Sigmoid colon (tissue), 7 donors: ENCODE data around the gene CEP97. TPM values are rescaled to one million over a fixed set of nuclear protein-coding genes. Genes with fewer than 3 reads are reported as not detected.

Experiments used
- DNase-seq: peaks from one replicate; pipeline ENCODE4 v3.0.0-alpha.2; 2019
- H3K27ac ChIP-seq, 4 donors: fragments of 200-600 bp; sonication (generic); one replicate each; pipeline ENCODE4 v1.5.1; 2016 to 2019; ENCODE audit warnings: mild to moderate bottlenecking in 1 of 4
- H3K27me3 ChIP-seq, 3 donors: fragments of 200-600 bp; sonication (generic); one replicate each; pipeline ENCODE4 v1.5.1; 2019; ENCODE audit warnings: mild to moderate bottlenecking in 1 of 3
- H3K36me3 ChIP-seq, 4 donors: fragments of 200-600 bp; sonication (generic); one replicate each; pipeline ENCODE4 v1.5.1; 2016 to 2019
- H3K4me1 ChIP-seq, 4 donors: fragments of 200-600 bp; sonication (generic); one replicate each; pipeline ENCODE4 v1.5.1; 2017 to 2019
- H3K4me3 ChIP-seq, 4 donors: fragments of 200-600 bp; sonication (generic); one replicate each; pipeline ENCODE4 v1.5.1; 2017 to 2019; ENCODE audit warnings: mild to moderate bottlenecking in 2 of 4, moderate library complexity in 1 of 4
- H3K9me3 ChIP-seq, 4 donors: fragments of 200-600 bp in 3 of 4; sonication (generic) in 3 of 4; one replicate each; pipeline versions ENCODE4 v1.5.1 to v1.6.1; 2013 to 2019
- CTCF ChIP-seq, 4 experiments: fragments of 450-650 bp in 3 of 4; fragments of 200-600 bp in 1 of 4; IDR thresholded peaks; one replicate each; pipeline ENCODE4 v1.5.1; 2016 to 2019; ENCODE audit warnings: antibody characterized with exemption in 4 of 4, mild to moderate bottlenecking in 3 of 4, moderate library complexity in 2 of 4
- EP300 ChIP-seq, 4 donors: sonication (generic); formaldehyde crosslinking; IDR thresholded peaks; one replicate each; pipeline ENCODE4 v1.6.1; 2017; ENCODE audit warnings: antibody characterized with exemption in 4 of 4
- POLR2A ChIP-seq, 2 donors: fragments of 450-650 bp; IDR thresholded peaks; one replicate each; pipeline ENCODE4 v1.6.1; 2016; ENCODE audit warnings: antibody characterized with exemption in 2 of 2, mild to moderate bottlenecking in 2 of 2, moderate library complexity in 2 of 2
- POLR2AphosphoS5 ChIP-seq, 4 donors: sonication (generic); formaldehyde crosslinking; IDR thresholded peaks; one replicate each; pipeline ENCODE4 v1.6.1; 2017; ENCODE audit warnings: antibody characterized with exemption in 4 of 4
- WGBS, 2 donors: extraction: QIAGEN DNeasy Blood & Tissue Kit; methylation state at CpG; one replicate each; pipeline ENCODE4 v1.1.7; 2013; 5-methylcytosine and 5-hydroxymethylcytosine counted together
- intact Hi-C: fragments of 100-400 bp; cut with DNase I; formaldehyde crosslinking; loops from one replicate; pipeline ENCODE4 v1.15.1; 2023
- polyA plus RNA-seq, 3 donors: library from polyadenylated mRNA; stranded (reverse); fragments of 200-250 nt; gene quantifications; one replicate each; pipeline ENCODE4 v1.2.3, GENCODE V29; 2013
- total RNA-seq, 4 donors: library from RNA; depleted of rRNA; stranded (reverse); fragments of >200 nt; gene quantifications; one replicate each; pipeline ENCODE4 v1.1.0, GENCODE V29; 2016
- donor health status: healthy with polysubstance abuse.
- donor health status: Bipolar disorder and iron deficiency.
- donor health status: healthy.

The CEP97 gene
- total and polyA plus RNA-seq, 7 donors = 0.69 to 11.1 (median 9.0) TPM

- H3K27ac ChIP-seq = no peak overlapping the region
- TF ChIP-seq POLR2AphosphoS5 (IDR thresholded peaks at IDR 0.05) = no peak
- TF ChIP-seq CTCF (IDR thresholded peaks at IDR 0.05) = no peak
- no peak for TF ChIP-seq EP300 (IDR thresholded peaks at IDR 0.05)
- no peak for TF ChIP-seq POLR2A (IDR thresholded peaks at IDR 0.05)
- WGBS, 2 donors = 67 to 86% methylated on average over 4 of the region's 4 CpGs
Observed at GRCh38 chr3:101709126-101709525, 15.3 kb upstream of the CEP97 start.

GRCh38 chr3:101718455-101718854 is 6.0 kb upstream of the CEP97 start:
- no peaks in the 10 kb centered on the region for H3K9me3 ChIP-seq
- no peak overlapping the region for H3K4me3 ChIP-seq
- peaks cover 0 to 4% (median 0%) of the 10 kb centered on the region in 3 donors for H3K27me3 ChIP-seq
- WGBS, 2 donors = 77 to 84% methylated on average over 1 of the region's 1 CpG
- H3K4me1 ChIP-seq = no peaks in the 10 kb centered on the region
- no peak overlapping the region for H3K27ac ChIP-seq
- no peaks in the 10 kb centered on the region for H3K36me3 ChIP-seq
- TF ChIP-seq POLR2AphosphoS5 (IDR thresholded peaks at IDR 0.05) (no peak), CTCF (IDR thresholded peaks at IDR 0.05) (no peak), POLR2A (IDR thresholded peaks at IDR 0.05) (no peak), EP300 (IDR thresholded peaks at IDR 0.05) (no peak)
- DNase-seq = no peak
- intact Hi-C loops = no loop called here

More at GRCh38 chr3:101709126-101709525, 15.3 kb upstream of the CEP97 start:
- H3K36me3 ChIP-seq = no peaks in the 10 kb centered on the region
- DNase-seq = no peak
- H3K4me1 ChIP-seq = no peaks in the 10 kb centered on the region
- H3K4me3 ChIP-seq = no peak overlapping the region
- intact Hi-C loops = no loop called here
- no peaks in the 10 kb centered on the region for H3K9me3 ChIP-seq
- peaks cover 0 to 9% (median 0%) of the 10 kb centered on the region in 3 donors for H3K27me3 ChIP-seq

- DNase-seq = no peak
Observed at GRCh38 chr3:101719604-101720185, 4.7 kb upstream of the CEP97 start.

GRCh38 chr3:101720851-101721840 is 3.3 kb upstream of the CEP97 start:
- DNase-seq = no peak
- Histone ChIP-seq H3K27ac (no peak overlapping the region), H3K4me1 (peaks cover 0 to 8% (median 7%) of the 10 kb centered on the region in 4 donors)

More at GRCh38 chr3:101719604-101720185, 4.7 kb upstream of the CEP97 start:
- Histone ChIP-seq H3K27me3 (no peaks in the 10 kb centered on the region), H3K4me3 (no peak overlapping the region), H3K4me1 (no peaks in the 10 kb centered on the region), H3K36me3 (no peaks in the 10 kb centered on the region), H3K9me3 (no peaks in the 10 kb centered on the region), H3K27ac (no peak overlapping the region)
- TF ChIP-seq POLR2A (IDR thresholded peaks at IDR 0.05) (no peak), POLR2AphosphoS5 (IDR thresholded peaks at IDR 0.05) (no peak), CTCF (IDR thresholded peaks at IDR 0.05) (no peak), EP300 (IDR thresholded peaks at IDR 0.05) (no peak)
- WGBS, 2 donors = 96% methylated on average over 3 of the region's 3 CpGs
- intact Hi-C loops = no loop called here

More at GRCh38 chr3:101720851-101721840, 3.3 kb upstream of the CEP97 start:
- H3K9me3 ChIP-seq = no peaks in the 10 kb centered on the region
- intact Hi-C loops = no loop called here
- H3K36me3 ChIP-seq = no peaks in the 10 kb centered on the region
- no peak for TF ChIP-seq EP300 (IDR thresholded peaks at IDR 0.05)
- TF ChIP-seq CTCF (IDR thresholded peaks at IDR 0.05) = no peak
- no peak for TF ChIP-seq POLR2AphosphoS5 (IDR thresholded peaks at IDR 0.05)
- TF ChIP-seq POLR2A (IDR thresholded peaks at IDR 0.05) = no peak
- no peaks in the 10 kb centered on the region for H3K27me3 ChIP-seq
- no peak overlapping the region for H3K4me3 ChIP-seq
- WGBS, 2 donors = 66 to 76% methylated on average over 10 of the region's 10 CpGs
